Measurements from ENCODE around the gene RRAGD. TPM values are rescaled to one million over a fixed set of nuclear protein-coding genes. Genes with fewer than 3 reads are reported as not detected.

RRAGD gene
- total and polyA plus RNA-seq, 2 of the 8 experiments (the other 6 are each of a cell fraction or from before 2014, with no cell fraction given) = 7.2 to 30.8 TPM

- no peak for TF ChIP-seq ZNF274 (IDR thresholded peaks at IDR 0.05; ENCODE audit: borderline replicate concordance, extremely low read depth, low read length)
These were observed 64.2 kb downstream of the RRAGD start (continued) for GRCh38 chr6:89347825-89348224.
